ENCODE data around the gene GAPDH. TPM values are rescaled to one million over a fixed set of nuclear protein-coding genes. Genes with fewer than 3 reads are reported as not detected.

Gene GAPDH
- total RNA-seq, 1 donor from 2014 or later: 2,230 TPM

DNA sequence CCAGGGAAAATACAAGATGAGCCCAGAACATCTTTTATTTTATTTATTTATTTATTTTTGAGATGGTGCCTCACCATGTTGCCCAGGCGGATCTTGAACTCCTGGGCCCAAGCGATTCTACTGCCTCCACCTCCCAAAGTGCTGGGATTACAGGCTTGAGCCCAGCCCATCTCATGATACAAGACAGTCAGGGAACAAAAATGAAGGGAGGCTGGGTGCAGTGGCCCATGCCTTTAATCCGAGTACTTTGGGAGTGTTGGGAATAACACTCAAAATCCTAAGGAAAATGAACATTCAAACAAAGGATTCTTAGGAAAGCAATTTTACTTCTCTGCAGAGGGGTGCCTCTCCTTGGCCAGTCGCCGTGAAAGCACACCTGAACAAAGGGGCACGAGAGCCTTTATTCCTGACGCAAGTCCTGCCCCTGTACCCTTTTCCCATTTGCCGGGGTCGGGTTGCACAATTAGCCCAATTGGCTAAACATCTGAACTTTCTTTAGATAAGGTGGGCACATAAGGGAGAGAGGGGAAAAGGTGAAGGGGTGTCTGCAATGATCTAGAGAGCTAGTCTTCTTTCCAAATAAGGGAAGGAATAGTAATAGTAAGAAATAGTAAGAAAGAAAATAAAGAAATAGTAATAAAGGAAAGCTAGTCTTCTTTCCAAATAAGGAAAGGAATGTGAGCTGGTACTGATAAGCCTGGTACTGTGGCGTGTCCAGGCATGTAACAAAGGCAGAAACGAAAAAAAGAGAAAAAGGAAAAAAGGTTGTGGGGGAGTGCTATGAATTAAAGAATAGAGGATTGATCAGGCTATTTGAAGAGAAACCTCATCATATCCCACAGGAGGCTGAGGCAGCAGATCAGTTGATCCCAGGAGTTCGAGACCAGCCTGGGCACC is 27.0 kb upstream of the GAPDH start:
- TF ChIP-seq, protein P1, sequence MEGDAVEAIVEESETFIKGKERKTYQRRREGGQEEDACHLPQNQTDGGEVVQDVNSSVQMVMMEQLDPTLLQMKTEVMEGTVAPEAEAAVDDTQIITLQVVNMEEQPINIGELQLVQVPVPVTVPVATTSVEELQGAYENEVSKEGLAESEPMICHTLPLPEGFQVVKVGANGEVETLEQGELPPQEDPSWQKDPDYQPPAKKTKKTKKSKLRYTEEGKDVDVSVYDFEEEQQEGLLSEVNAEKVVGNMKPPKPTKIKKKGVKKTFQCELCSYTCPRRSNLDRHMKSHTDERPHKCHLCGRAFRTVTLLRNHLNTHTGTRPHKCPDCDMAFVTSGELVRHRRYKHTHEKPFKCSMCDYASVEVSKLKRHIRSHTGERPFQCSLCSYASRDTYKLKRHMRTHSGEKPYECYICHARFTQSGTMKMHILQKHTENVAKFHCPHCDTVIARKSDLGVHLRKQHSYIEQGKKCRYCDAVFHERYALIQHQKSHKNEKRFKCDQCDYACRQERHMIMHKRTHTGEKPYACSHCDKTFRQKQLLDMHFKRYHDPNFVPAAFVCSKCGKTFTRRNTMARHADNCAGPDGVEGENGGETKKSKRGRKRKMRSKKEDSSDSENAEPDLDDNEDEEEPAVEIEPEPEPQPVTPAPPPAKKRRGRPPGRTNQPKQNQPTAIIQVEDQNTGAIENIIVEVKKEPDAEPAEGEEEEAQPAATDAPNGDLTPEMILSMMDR (IDR thresholded peaks at IDR 0.05; ENCODE audit: unreplicated experiment): no peak
- Mint-ChIP-seq H3K36me3 (ENCODE audit: insufficient read depth) (peaks cover 26% of the 10 kb centered on the region), H3K27me3 (no peaks in the 10 kb centered on the region), H3K4me1 (ENCODE audit: low read depth) (peaks cover 8% of the 10 kb centered on the region), H3K4me3 (ENCODE audit: low read depth) (peak overlapping the region; percentile 35), H3K27ac (peak overlapping the region; percentile 98), H3K9me3 (ENCODE audit: low read depth) (no peaks in the 10 kb centered on the region)
- DNase-seq (ENCODE audit: low spot score, unreplicated experiment): no peak

DNA sequence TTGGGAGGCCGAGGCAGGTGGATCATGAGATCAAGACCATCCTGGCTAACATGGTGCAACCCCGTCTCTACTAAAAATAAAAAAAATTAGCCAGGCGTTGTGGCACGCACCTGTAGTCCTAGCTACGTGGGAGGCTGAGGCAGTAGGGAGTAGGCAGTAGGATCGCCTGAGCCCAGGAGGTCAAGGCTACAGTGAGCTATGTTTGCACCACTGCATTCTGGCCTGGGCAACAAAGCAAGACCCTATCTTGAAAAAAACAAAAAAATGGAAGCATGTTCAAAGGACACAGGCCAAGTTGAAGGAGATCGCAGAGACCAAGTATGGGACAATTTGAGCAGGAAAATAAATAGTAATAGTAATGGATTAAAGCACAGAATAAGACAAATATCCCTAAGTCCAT is 26.2 kb upstream of the GAPDH start:
- H3K36me3 Mint-ChIP-seq (ENCODE audit: insufficient read depth): peaks cover 31% of the 10 kb centered on the region
- H3K27me3 Mint-ChIP-seq: no peaks in the 10 kb centered on the region
- H3K4me1 Mint-ChIP-seq (ENCODE audit: low read depth): peaks cover 8% of the 10 kb centered on the region
- no peaks in the 10 kb centered on the region for H3K9me3 Mint-ChIP-seq (ENCODE audit: low read depth)
- H3K4me3 Mint-ChIP-seq (ENCODE audit: low read depth): no peak overlapping the region
- TF ChIP-seq, protein P1 (IDR thresholded peaks at IDR 0.05; ENCODE audit: unreplicated experiment): no peak
- peak overlapping the region; percentile 98 for H3K27ac Mint-ChIP-seq
- DNase-seq (ENCODE audit: low spot score, unreplicated experiment): no peak

DNA sequence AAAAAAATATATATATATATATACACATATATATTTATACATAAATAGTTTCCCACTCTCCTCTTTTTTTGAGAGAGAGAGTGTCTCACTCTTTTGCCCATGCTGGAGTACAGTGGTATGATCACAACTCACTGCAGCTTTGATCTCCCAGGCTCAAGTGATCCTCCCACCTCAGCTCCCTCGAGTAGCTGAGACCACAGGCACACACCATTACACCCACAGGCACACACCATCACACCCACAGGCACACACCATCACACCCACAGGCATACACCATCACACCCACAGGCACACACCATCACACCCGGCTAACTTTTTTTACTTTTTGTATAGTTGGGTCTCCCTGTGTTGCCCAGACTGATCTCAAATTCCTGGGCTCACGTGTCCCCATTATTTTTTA is 14.1 kb upstream of the GAPDH start:
- Mint-ChIP-seq H3K27me3 (no peaks in the 10 kb centered on the region), H3K4me1 (ENCODE audit: low read depth) (no peaks in the 10 kb centered on the region), H3K27ac (no peak overlapping the region), H3K4me3 (ENCODE audit: low read depth) (no peak overlapping the region), H3K36me3 (ENCODE audit: insufficient read depth) (peaks cover 43% of the 10 kb centered on the region), H3K9me3 (ENCODE audit: low read depth) (no peaks in the 10 kb centered on the region)
- DNase-seq (ENCODE audit: low spot score, unreplicated experiment): no peak
- TF ChIP-seq, protein P1 (IDR thresholded peaks at IDR 0.05; ENCODE audit: unreplicated experiment): no peak

DNA sequence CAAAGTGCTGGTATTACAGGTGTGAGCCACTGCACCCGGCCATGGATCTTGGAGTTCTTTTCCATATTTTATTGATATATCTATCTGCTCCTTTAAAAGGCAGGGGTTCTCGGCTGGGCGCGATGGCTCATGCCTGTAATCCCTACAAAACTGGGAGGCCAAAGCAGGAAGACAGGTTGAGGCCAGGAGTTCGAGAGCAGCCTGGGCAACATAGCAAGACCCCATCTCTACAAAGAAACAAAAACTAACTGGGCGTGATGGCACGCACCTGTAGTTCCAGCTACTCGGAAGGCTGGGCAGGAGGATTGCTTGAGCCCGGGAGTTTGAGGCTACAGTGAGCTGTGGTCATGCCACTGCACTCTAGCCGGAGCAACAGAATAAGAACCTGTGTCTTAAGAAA is 12.1 kb upstream of the GAPDH start:
- no peak for DNase-seq (ENCODE audit: low spot score, unreplicated experiment)
- no peaks in the 10 kb centered on the region for H3K4me1 Mint-ChIP-seq (ENCODE audit: low read depth)
- no peak overlapping the region for H3K4me3 Mint-ChIP-seq (ENCODE audit: low read depth)
- TF ChIP-seq, protein P1 (IDR thresholded peaks at IDR 0.05; ENCODE audit: unreplicated experiment): no peak
- H3K9me3 Mint-ChIP-seq (ENCODE audit: low read depth): no peaks in the 10 kb centered on the region
- H3K27ac Mint-ChIP-seq: no peak overlapping the region
- H3K36me3 Mint-ChIP-seq (ENCODE audit: insufficient read depth): peaks cover 44% of the 10 kb centered on the region
- no peaks in the 10 kb centered on the region for H3K27me3 Mint-ChIP-seq

DNA sequence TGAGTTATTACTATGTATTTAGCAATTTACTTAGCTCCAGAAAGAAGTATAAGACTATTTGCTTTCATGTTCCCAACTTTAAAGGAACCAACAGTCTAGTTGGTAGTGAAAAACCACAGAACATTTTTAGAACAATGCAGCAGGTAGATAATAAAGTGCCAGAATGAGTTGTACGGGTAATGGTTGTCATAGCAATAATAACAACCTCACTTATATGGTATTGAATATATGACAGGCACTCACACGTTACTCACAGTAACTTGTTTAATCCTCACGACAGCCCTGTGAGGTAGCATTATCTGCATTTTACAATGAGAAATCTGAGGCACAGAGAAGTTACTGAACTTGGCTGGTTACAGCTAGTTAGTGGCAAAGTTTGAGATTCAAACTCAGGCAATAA is 10.6 kb upstream of the GAPDH start:
- no peak overlapping the region for H3K4me3 Mint-ChIP-seq (ENCODE audit: low read depth)

More for the DNA sequence above, 10.6 kb upstream of the GAPDH start:
- Mint-ChIP-seq H3K36me3 (ENCODE audit: insufficient read depth) (peaks cover 48% of the 10 kb centered on the region), H3K4me1 (ENCODE audit: low read depth) (no peaks in the 10 kb centered on the region), H3K27ac (no peak overlapping the region), H3K9me3 (ENCODE audit: low read depth) (no peaks in the 10 kb centered on the region), H3K27me3 (no peaks in the 10 kb centered on the region)
- no peak for DNase-seq (ENCODE audit: low spot score, unreplicated experiment)
- TF ChIP-seq, protein P1 (IDR thresholded peaks at IDR 0.05; ENCODE audit: unreplicated experiment): no peak

All from progenitor cell of endocrine pancreas (in vitro differentiated cells).